Spleen (tissue), 11 donors: ENCODE measurements around the gene RALY. TPM values are rescaled to one million over a fixed set of nuclear protein-coding genes. Genes with fewer than 3 reads are reported as not detected.

Experiments used
- DNase-seq: peaks from one replicate; pipeline ENCODE4 v3.0.0-alpha.2; 2020
- H3K27ac ChIP-seq, 8 donors: fragments of 200-600 bp; sonication (generic) in 7 of 8; 1 replicate in 4 of 8; 2 replicates in 4 of 8; pipeline versions ENCODE4 v1.5.0 to v1.8.0; 2016 to 2021; ENCODE audit warnings: inconsistent platforms in 4 of 8, mild to moderate bottlenecking in 4 of 8, moderate library complexity in 1 of 8
- H3K27me3 ChIP-seq, 7 donors: fragments of 200-600 bp; sonication (generic) in 6 of 7; replicated peaks in 1 of 7; 1 replicate in 4 of 7; 2 replicates in 3 of 7; pipeline versions ENCODE4 v1.5.0 to v1.8.0; 2016 to 2021; ENCODE audit warnings: inconsistent platforms in 3 of 7, mild to moderate bottlenecking in 1 of 7
- H3K36me3 ChIP-seq, 6 donors: fragments of 200-600 bp; sonication (generic) in 5 of 6; 1 replicate in 4 of 6; 2 replicates in 2 of 6; pipeline versions ENCODE4 v1.5.0 to v1.8.0; 2016 to 2021; ENCODE audit warnings: inconsistent platforms in 2 of 6
- H3K4me1 ChIP-seq, 6 donors: fragments of 200-600 bp; sonication (generic) in 5 of 6; 1 replicate in 3 of 6; 2 replicates in 3 of 6; pipeline versions ENCODE4 v1.5.0 to v1.8.0; 2016 to 2021; ENCODE audit warnings: inconsistent platforms in 3 of 6
- H3K4me3 ChIP-seq, 8 donors: fragments of 200-600 bp; sonication (generic) in 7 of 8; 1 replicate in 4 of 8; 2 replicates in 4 of 8; pipeline versions ENCODE4 v1.5.0 to v1.8.0; 2016 to 2021; ENCODE audit warnings: inconsistent platforms in 4 of 8, mild to moderate bottlenecking in 4 of 8, moderate library complexity in 2 of 8
- H3K9me3 ChIP-seq, 8 donors: fragments of 200-600 bp; sonication (generic) in 7 of 8; 1 replicate in 4 of 8; 2 replicates in 4 of 8; pipeline versions ENCODE4 v1.5.0 to v1.8.0; 2016 to 2021; ENCODE audit warnings: inconsistent platforms in 4 of 8
- CTCF ChIP-seq, 11 experiments: fragments of 200-600 bp in 7 of 11; fragments of 450-650 bp in 4 of 11; sonication (generic) in 4 of 11; IDR thresholded peaks in 8 of 11; conservative IDR thresholded peaks in 3 of 11; 1 replicate in 7 of 11; 2 replicates in 4 of 11; pipeline versions ENCODE4 v1.4.0 to v1.8.0; 2016 to 2021; ENCODE audit warnings: antibody characterized with exemption in 11 of 11, inconsistent platforms in 4 of 11, mild to moderate bottlenecking in 1 of 11
- POLR2A ChIP-seq, 3 donors: fragments of 450-650 bp; IDR thresholded peaks; one replicate each; pipeline ENCODE4 v1.5.1; 2017; ENCODE audit warnings: antibody characterized with exemption in 3 of 3, mild to moderate bottlenecking in 1 of 3
- POLR2AphosphoS5 ChIP-seq, 3 donors: sonication (generic); formaldehyde crosslinking; IDR thresholded peaks; one replicate each; pipeline ENCODE4 v1.5.1; 2017; ENCODE audit warnings: antibody characterized with exemption in 3 of 3
- WGBS, 5 donors: extraction: QIAGEN DNeasy Blood & Tissue Kit in 3 of 5; methylation state at CpG; one replicate each; pipeline versions ENCODE4 v1.1.5 to v1.1.7; 2013 to 2018; 5-methylcytosine and 5-hydroxymethylcytosine counted together
- intact Hi-C: fragments of 100-400 bp; cut with DNase I; formaldehyde crosslinking; loops from one replicate; pipeline ENCODE4 v1.15.0; 2023; ENCODE audit warnings: low total_unique reads
- polyA plus RNA-seq, 3 donors: library from polyadenylated mRNA; stranded (reverse); fragments of 200-250 nt; gene quantifications; one replicate each; pipeline ENCODE4 v1.2.1, GENCODE V29; 2013
- total RNA-seq, 7 donors: library from RNA; depleted of rRNA in 3 of 7; stranded (reverse); fragments of >200 nt in 3 of 7; fragmentation: NEBNext Ultra II Directional in 4 of 7; extraction: Animal tissue kit (Norgen Biotek cat#: 25700) in 4 of 7; gene quantifications; one replicate each; pipeline versions ENCODE4 v1.1.0 to v1.2.1, GENCODE V29; 2016 to 2021
- donor health status: healthy with polysubstance abuse.
- donor health status: DM: no; HTN: no; CAD: no; lungs with moderate emphysema.
- donor health status: DM: no; HTN: no; CAD: no.
- donor health status: Bipolar disorder and iron deficiency.
- donor health status: healthy.
- donor health status: DM: no; HTN: no; CAD: no.
- donor health status: DM: yes; HTN: yes; CAD: no.

Gene RALY
- total and polyA plus RNA-seq, 10 donors, result 72.9 to 133 (median 99.7) TPM

GRCh38 chr20:34066476-34067090 is 72.9 kb downstream of the RALY start:
- Histone ChIP-seq H3K4me3 (no peak overlapping the region), H3K9me3 (no peaks in the 10 kb centered on the region), H3K36me3 (peaks cover 0 to 45% (median 2%) of the 10 kb centered on the region in 6 donors), H3K4me1 (peaks cover 6 to 54% (median 16%) of the 10 kb centered on the region in 6 donors), H3K27ac (no peak overlapping the region), H3K27me3 (no peaks in the 10 kb centered on the region)
- DNase-seq, result no peak
- intact Hi-C loops, result loop anchor here (5.0 to 10.0 kb wide), 2 partner anchors 82 to 204 kb away; no protein-coding TSS in a partner anchor
- WGBS, 5 donors, result 89 to 95% (median 90%) methylated on average over 3 of the region's 3 CpGs
- TF ChIP-seq CTCF (IDR thresholded peaks at IDR 0.05 in 8 of 11, conservative IDR thresholded peaks at IDR 0.05 in 3 of 11) (no peak), POLR2A (IDR thresholded peaks at IDR 0.05) (no peak), POLR2AphosphoS5 (IDR thresholded peaks at IDR 0.05) (no peak)

GRCh38 chr20:34068001-34068400 is 74.3 kb downstream of the RALY start:
- Histone ChIP-seq H3K27me3 (no peaks in the 10 kb centered on the region), H3K4me3 (no peak overlapping the region), H3K36me3 (peaks cover 0 to 59% (median 12%) of the 10 kb centered on the region in 6 donors), H3K27ac (peak overlapping the region in 1 of 8 donors; percentile 45), H3K4me1 (peaks cover 6 to 43% (median 16%) of the 10 kb centered on the region in 6 donors), H3K9me3 (no peaks in the 10 kb centered on the region)
- DNase-seq, result no peak
- 86 to 92% (median 90%) methylated on average over 1 of the region's 1 CpG for WGBS, 5 donors
- intact Hi-C loops, result loop anchor here (5.0 to 10.0 kb wide), 2 partner anchors 83 to 206 kb away; no protein-coding TSS in a partner anchor
- no peak for TF ChIP-seq POLR2A (IDR thresholded peaks at IDR 0.05)
- no peak for TF ChIP-seq CTCF (IDR thresholded peaks at IDR 0.05 in 8 of 11, conservative IDR thresholded peaks at IDR 0.05 in 3 of 11)
- no peak for TF ChIP-seq POLR2AphosphoS5 (IDR thresholded peaks at IDR 0.05)

GRCh38 chr20:34069341-34070078 is 75.8 kb downstream of the RALY start:
- Histone ChIP-seq H3K27me3 (no peaks in the 10 kb centered on the region), H3K27ac (peak overlapping the region in 3 of 8 donors; percentile 5 to 19 (median 8)), H3K4me1 (peaks cover 6 to 38% (median 16%) of the 10 kb centered on the region in 6 donors), H3K4me3 (no peak overlapping the region), H3K36me3 (peaks cover 0 to 63% (median 25%) of the 10 kb centered on the region in 6 donors), H3K9me3 (no peaks in the 10 kb centered on the region)
- 21 to 30% (median 22%) methylated on average over 7 of the region's 7 CpGs for WGBS, 5 donors
- no peak for DNase-seq
- intact Hi-C loops, result loop anchor here (5.0 to 10.0 kb wide), 3 partner anchors 85 to 207 kb away; no protein-coding TSS in a partner anchor
- TF ChIP-seq POLR2AphosphoS5 (IDR thresholded peaks at IDR 0.05), result no peak
- no peak for TF ChIP-seq POLR2A (IDR thresholded peaks at IDR 0.05)
- TF ChIP-seq CTCF (IDR thresholded peaks at IDR 0.05 in 8 of 11, conservative IDR thresholded peaks at IDR 0.05 in 3 of 11), result peak; percentile 67 to 88 (median 82)

- intact Hi-C loops, result loop anchor here (10.0 kb wide), 1 partner anchor 155 kb away; no protein-coding TSS in a partner anchor
- peaks cover 6 to 38% (median 15%) of the 10 kb centered on the region in 6 donors for H3K4me1 ChIP-seq
Measured at GRCh38 chr20:34070079-34070439, 76.3 kb downstream of the RALY start.

More at GRCh38 chr20:34070079-34070439, 76.3 kb downstream of the RALY start:
- H3K4me3 ChIP-seq, result no peak overlapping the region
- no peaks in the 10 kb centered on the region for H3K27me3 ChIP-seq
- no peak overlapping the region for H3K27ac ChIP-seq
- WGBS, 5 donors, result 84 to 92% (median 88%) methylated on average over 3 of the region's 3 CpGs
- DNase-seq, result no peak
- TF ChIP-seq CTCF (IDR thresholded peaks at IDR 0.05 in 8 of 11, conservative IDR thresholded peaks at IDR 0.05 in 3 of 11) (peak in 4 of 11 experiments; percentile 3 to 41 (median 26)), POLR2A (IDR thresholded peaks at IDR 0.05) (no peak)
- peaks cover 0 to 63% (median 28%) of the 10 kb centered on the region in 6 donors for H3K36me3 ChIP-seq
- no peaks in the 10 kb centered on the region for H3K9me3 ChIP-seq
